Body of pancreas (tissue), 4 donors: ENCODE data around the gene BPIFA3. TPM values are rescaled to one million over a fixed set of nuclear protein-coding genes. Genes with fewer than 3 reads are reported as not detected.

Source experiments
- ATAC-seq: fragments of 150-250 bp; one replicate; pipeline ENCODE4 v1.9.1; 2016
- DNase-seq, 4 donors: peaks; one replicate each; pipeline ENCODE4 v3.0.0-alpha.2; 2019
- H3K27ac ChIP-seq, 4 donors: fragments of 200-600 bp; sonication (generic); 1 replicate in 3 of 4; 2 replicates in 1 of 4; pipeline versions ENCODE4 v1.5.1 to v1.6.1; 2016 to 2019; ENCODE audit warnings: mild to moderate bottlenecking in 1 of 4, mixed read lengths in 1 of 4, moderate library complexity in 1 of 4
- H3K27me3 ChIP-seq, 2 donors: fragments of 200-600 bp; sonication (generic); one replicate each; pipeline ENCODE4 v1.6.0; 2016; ENCODE audit warnings: mild to moderate bottlenecking in 1 of 2
- H3K36me3 ChIP-seq, 2 donors: fragments of 200-600 bp; sonication (generic); replicated peaks in 1 of 2; 2 replicates each; pipeline ENCODE4 v1.5.1; 2016; ENCODE audit warnings: low read depth in 2 of 2; ENCODE audit not compliant: insufficient read depth in 1 of 2
- H3K4me1 ChIP-seq: fragments of 200-600 bp; sonication (generic); one replicate; pipeline ENCODE4 v1.6.0; 2016
- H3K4me3 ChIP-seq, 2 donors: fragments of 200-600 bp; sonication (generic); 1 replicate in 1 of 2; 2 replicates in 1 of 2; pipeline ENCODE4 v1.5.1; 2016 to 2019
- H3K9me3 ChIP-seq, 3 donors: fragments of 200-600 bp; sonication (generic); 1 replicate in 2 of 3; 2 replicates in 1 of 3; pipeline ENCODE4 v1.5.1; 2016
- CTCF ChIP-seq, 7 experiments: fragments of 450-650 bp in 4 of 7; fragments of 200-600 bp in 3 of 7; sonication (generic) in 3 of 7; IDR thresholded peaks; one replicate each; pipeline ENCODE4 v1.5.1; 2016 to 2019; ENCODE audit warnings: antibody characterized with exemption in 7 of 7
- POLR2A ChIP-seq, 3 donors: fragments of 450-650 bp; IDR thresholded peaks; one replicate each; pipeline ENCODE4 v1.6.1; 2016; ENCODE audit warnings: antibody characterized with exemption in 3 of 3, mild to moderate bottlenecking in 2 of 3
- WGBS, 2 donors: methylation state at CpG; one replicate each; pipeline ENCODE4 v1.1.5; 2017; 5-methylcytosine and 5-hydroxymethylcytosine counted together
- intact Hi-C: fragments of 100-400 bp; cut with DNase I; formaldehyde crosslinking; loops from one replicate; pipeline ENCODE4 v1.15.1; 2023
- total RNA-seq, 2 donors: library from RNA; depleted of rRNA; stranded (reverse); fragments of >200 nt; gene quantifications; one replicate each; pipeline ENCODE4 v1.1.0, GENCODE V29; 2016

The BPIFA3 gene
- total RNA-seq, 2 donors from 2014 or later: not detected

GRCh38 chr20:33231237-33231636 is 14.1 kb downstream of the BPIFA3 start:
- intact Hi-C loops: no loop called here
- Histone ChIP-seq H3K4me1 (no peaks in the 10 kb centered on the region), H3K4me3 (no peak overlapping the region), H3K27me3 (no peaks in the 10 kb centered on the region), H3K9me3 (no peaks in the 10 kb centered on the region), H3K27ac (no peak overlapping the region), H3K36me3 (no peaks in the 10 kb centered on the region)
- 63 to 65% methylated on average over 7 of the region's 7 CpGs for WGBS, 2 donors
- no peak for DNase-seq
- TF ChIP-seq POLR2A (IDR thresholded peaks at IDR 0.05) (no peak), CTCF (IDR thresholded peaks at IDR 0.05) (no peak)
- ATAC-seq: no peak

GRCh38 chr20:33232486-33233072 is 15.4 kb downstream of the BPIFA3 start:
- Histone ChIP-seq H3K4me1 (no peaks in the 10 kb centered on the region), H3K36me3 (no peaks in the 10 kb centered on the region), H3K9me3 (no peaks in the 10 kb centered on the region), H3K27ac (no peak overlapping the region), H3K4me3 (no peak overlapping the region), H3K27me3 (no peaks in the 10 kb centered on the region)
- TF ChIP-seq POLR2A (IDR thresholded peaks at IDR 0.05) (no peak), CTCF (IDR thresholded peaks at IDR 0.05) (no peak)
- ATAC-seq: no peak
- no peak for DNase-seq
- intact Hi-C loops: no loop called here
- 0 to 13% methylated on average over 2 of the region's 2 CpGs for WGBS, 2 donors

GRCh38 chr20:33233129-33233774 is 16.1 kb downstream of the BPIFA3 start:
- Histone ChIP-seq H3K9me3 (no peaks in the 10 kb centered on the region), H3K4me3 (no peak overlapping the region), H3K27ac (no peak overlapping the region), H3K4me1 (no peaks in the 10 kb centered on the region), H3K36me3 (no peaks in the 10 kb centered on the region), H3K27me3 (no peaks in the 10 kb centered on the region)
- ATAC-seq (no peak), DNase-seq (no peak)
- TF ChIP-seq CTCF (IDR thresholded peaks at IDR 0.05) (no peak), POLR2A (IDR thresholded peaks at IDR 0.05) (no peak)
- intact Hi-C loops: no loop called here
- WGBS, 2 donors: 19 to 21% methylated on average over 5 of the region's 5 CpGs

- H3K4me3 ChIP-seq: no peak overlapping the region
- intact Hi-C loops: no loop called here
- H3K9me3 ChIP-seq: no peaks in the 10 kb centered on the region
- WGBS, 2 donors: 68 to 90% methylated on average over 2 of the region's 2 CpGs
- H3K36me3 ChIP-seq: no peaks in the 10 kb centered on the region
- TF ChIP-seq CTCF (IDR thresholded peaks at IDR 0.05): no peak
- no peak for TF ChIP-seq POLR2A (IDR thresholded peaks at IDR 0.05)
- no peaks in the 10 kb centered on the region for H3K27me3 ChIP-seq
- ATAC-seq (no peak), DNase-seq (no peak)
- no peaks in the 10 kb centered on the region for H3K4me1 ChIP-seq
- no peak overlapping the region for H3K27ac ChIP-seq
These were observed 16.9 kb downstream of the BPIFA3 start for GRCh38 chr20:33234050-33234449.

GRCh38 chr20:33235696-33236095 is 18.5 kb downstream of the BPIFA3 start, which contains the start of gene BPIFA1:
BPIFA1 (plus strand) TSS chr20:33235996; CDS start chr20:33237712, 1,716 bp downstream.
- TF ChIP-seq POLR2A (IDR thresholded peaks at IDR 0.05) (no peak), CTCF (IDR thresholded peaks at IDR 0.05) (no peak)
- Histone ChIP-seq H3K9me3 (no peaks in the 10 kb centered on the region), H3K4me3 (no peak within 1 kb of the TSS), H3K4me1 (no peaks in the 10 kb centered on the region), H3K27me3 (no peaks in the 10 kb centered on the region), H3K36me3 (no peaks in the 10 kb centered on the region), H3K27ac (no peak within 1 kb of the TSS)
- DNase-seq (no peak), ATAC-seq (no peak)
- intact Hi-C loops: no loop called here
- WGBS, 2 donors: 42 to 45% methylated on average over 5 of the region's 5 CpGs
